Lung (tissue), 12 donors: ENCODE results near the gene CTRB2. TPM values are rescaled to one million over a fixed set of nuclear protein-coding genes. Genes with fewer than 3 reads are reported as not detected.

Experiments
- ATAC-seq: fragments of 200-7000 bp; cut with Tn5 transposase; one replicate; pipeline ENCODE4 v1.9.1; 2020; ENCODE audit warnings: moderate number of reproducible peaks; ENCODE audit not compliant: insufficient read depth, low FRiP score
- DNase-seq, 3 donors: peaks; one replicate each; pipeline ENCODE4 v3.0.0-alpha.2; 2013 to 2017
- H3K27ac ChIP-seq, 2 donors: one replicate each; pipeline ENCODE4 v1.5.1; 2013; ENCODE audit warnings: mild to moderate bottlenecking in 2 of 2, moderate library complexity in 2 of 2, control low read depth in 1 of 2, inconsistent platforms in 1 of 2, low read depth in 1 of 2, low read length in 1 of 2
- H3K27me3 ChIP-seq, 3 donors: one replicate each; pipeline ENCODE4 v1.5.1; 2013; ENCODE audit warnings: low read length in 2 of 3; ENCODE audit not compliant: control insufficient read depth in 3 of 3, insufficient read depth in 3 of 3
- H3K36me3 ChIP-seq, 4 donors: one replicate each; pipeline ENCODE4 v1.5.1; 2013; ENCODE audit warnings: low read length in 4 of 4, mild to moderate bottlenecking in 1 of 4, moderate library complexity in 1 of 4; ENCODE audit not compliant: control insufficient read depth in 4 of 4, insufficient read depth in 4 of 4
- H3K4me1 ChIP-seq, 5 donors: one replicate each; pipeline ENCODE4 v1.5.1; 2013; ENCODE audit warnings: low read length in 5 of 5, mild to moderate bottlenecking in 2 of 5, moderate library complexity in 1 of 5; ENCODE audit not compliant: control insufficient read depth in 5 of 5, insufficient read depth in 5 of 5
- H3K4me3 ChIP-seq: one replicate; pipeline ENCODE4 v1.5.1; 2013; ENCODE audit warnings: mild to moderate bottlenecking, control low read depth, moderate library complexity
- H3K9ac ChIP-seq, 2 donors: one replicate each; pipeline ENCODE4 v1.5.1; 2013; ENCODE audit warnings: low read length in 2 of 2, control low read depth in 1 of 2; ENCODE audit not compliant: insufficient read depth in 1 of 2
- H3K9me3 ChIP-seq, 4 donors: one replicate each; pipeline ENCODE4 v1.5.1; 2013; ENCODE audit warnings: low read length in 3 of 4, mild to moderate bottlenecking in 1 of 4, moderate library complexity in 1 of 4; ENCODE audit not compliant: control insufficient read depth in 4 of 4, insufficient read depth in 3 of 4
- WGBS, 2 donors: extraction: QIAGEN DNeasy Blood & Tissue Kit; methylation state at CpG; one replicate each; pipeline ENCODE4 v1.1.7; 2013; 5-methylcytosine and 5-hydroxymethylcytosine counted together
- polyA plus RNA-seq, 2 donors: library from polyadenylated mRNA; stranded (reverse); fragments of 200-250 nt; gene quantifications; one replicate each; pipeline ENCODE4 v1.2.1, GENCODE V29; 2013
- total RNA-seq, 2 donors: library from RNA; depleted of rRNA in 1 of 2; stranded (reverse); fragments of >200 nt in 1 of 2; gene quantifications; one replicate each; pipeline ENCODE4 v1.2.1, GENCODE V29; 2014 to 2021
- TF ChIP-seq, protein P1 (sequence below): IDR thresholded peaks from 2 replicates; pipeline ENCODE4 v1.5.1; 2012; ENCODE audit warnings: mild to moderate bottlenecking; ENCODE audit errors: control extremely low read depth, extremely low read depth
- donor health status: control.
- donor health status: control.
- donor health status: Bipolar disorder and iron deficiency.
- donor health status: healthy.
- donor health status: DM: yes; HTN: yes; CAD: no.

Gene CTRB2
- total and polyA plus RNA-seq, 4 donors, result 0.65 to 14.6 (median 1.3) TPM; not detected in 1

DNA sequence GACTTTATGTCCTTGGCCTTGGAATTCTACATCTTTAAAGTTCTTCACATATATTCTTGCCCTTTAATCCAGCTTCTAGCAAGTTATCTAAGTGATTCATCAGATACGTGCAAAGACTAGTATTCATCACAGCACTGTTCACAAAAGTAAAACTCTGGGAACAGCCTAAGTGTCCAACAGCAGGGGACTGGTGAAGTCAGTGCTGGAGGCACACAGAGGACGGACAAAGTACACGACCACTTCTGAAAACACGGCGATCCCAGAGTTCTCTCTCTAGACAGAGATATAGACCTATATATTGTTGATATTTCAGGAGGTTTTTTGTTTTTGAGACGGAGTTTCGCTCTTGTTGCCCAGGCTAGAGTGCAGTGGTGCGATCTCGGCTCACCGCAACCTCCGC lies 24.6 kb upstream of the CTRB2 start:
- Histone ChIP-seq H3K27me3 (no peaks in the 10 kb centered on the region), H3K9ac (no peak overlapping the region), H3K9me3 (no peaks in the 10 kb centered on the region), H3K4me3 (no peak overlapping the region), H3K4me1 (peaks cover 0 to 5% (median 0%) of the 10 kb centered on the region in 5 donors), H3K36me3 (peaks cover 12 to 43% (median 21%) of the 10 kb centered on the region in 4 donors), H3K27ac (no peak overlapping the region)
- WGBS, 2 donors, result 85 to 97% methylated on average over 11 of the region's 11 CpGs
- DNase-seq, result no peak
- TF ChIP-seq, protein P1, sequence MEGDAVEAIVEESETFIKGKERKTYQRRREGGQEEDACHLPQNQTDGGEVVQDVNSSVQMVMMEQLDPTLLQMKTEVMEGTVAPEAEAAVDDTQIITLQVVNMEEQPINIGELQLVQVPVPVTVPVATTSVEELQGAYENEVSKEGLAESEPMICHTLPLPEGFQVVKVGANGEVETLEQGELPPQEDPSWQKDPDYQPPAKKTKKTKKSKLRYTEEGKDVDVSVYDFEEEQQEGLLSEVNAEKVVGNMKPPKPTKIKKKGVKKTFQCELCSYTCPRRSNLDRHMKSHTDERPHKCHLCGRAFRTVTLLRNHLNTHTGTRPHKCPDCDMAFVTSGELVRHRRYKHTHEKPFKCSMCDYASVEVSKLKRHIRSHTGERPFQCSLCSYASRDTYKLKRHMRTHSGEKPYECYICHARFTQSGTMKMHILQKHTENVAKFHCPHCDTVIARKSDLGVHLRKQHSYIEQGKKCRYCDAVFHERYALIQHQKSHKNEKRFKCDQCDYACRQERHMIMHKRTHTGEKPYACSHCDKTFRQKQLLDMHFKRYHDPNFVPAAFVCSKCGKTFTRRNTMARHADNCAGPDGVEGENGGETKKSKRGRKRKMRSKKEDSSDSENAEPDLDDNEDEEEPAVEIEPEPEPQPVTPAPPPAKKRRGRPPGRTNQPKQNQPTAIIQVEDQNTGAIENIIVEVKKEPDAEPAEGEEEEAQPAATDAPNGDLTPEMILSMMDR, result no peak
- ATAC-seq, result no peak

DNA sequence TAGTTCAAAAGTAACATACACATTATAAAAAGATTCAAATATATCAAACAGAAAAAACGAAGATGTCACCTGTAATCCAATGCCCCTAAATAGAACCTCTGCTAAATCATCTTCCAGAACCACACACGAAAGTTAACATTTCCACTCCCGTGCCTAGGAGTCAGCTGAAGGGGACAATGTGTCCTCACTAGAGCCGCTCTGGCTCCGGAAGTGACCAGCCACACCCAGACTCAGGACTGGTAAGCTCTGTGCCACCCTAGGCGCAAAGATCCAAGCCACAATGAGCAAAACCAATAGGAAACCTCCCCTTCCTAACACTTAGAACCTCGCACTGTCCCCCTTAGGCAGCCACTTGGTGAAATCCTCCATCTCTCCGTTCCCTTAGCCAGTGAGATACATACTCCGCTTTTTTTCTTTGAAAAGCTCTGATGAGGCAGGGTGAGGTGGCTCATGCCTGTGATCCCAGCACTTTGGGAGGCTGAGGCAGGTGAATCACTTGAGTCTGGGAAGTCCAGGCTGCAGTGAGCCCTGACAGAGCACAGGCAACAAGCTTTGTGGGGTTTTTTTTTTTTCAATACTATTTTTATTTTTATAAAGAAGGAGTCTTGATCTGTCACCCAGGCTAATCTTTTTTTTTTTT lies 23.6 kb upstream of the CTRB2 start:
- H3K4me3 ChIP-seq, result no peak overlapping the region
- H3K9ac ChIP-seq, result no peak overlapping the region
- no peaks in the 10 kb centered on the region for H3K9me3 ChIP-seq
- no peaks in the 10 kb centered on the region for H3K27me3 ChIP-seq
- DNase-seq, result no peak
- WGBS, 2 donors, result 75 to 81% methylated on average over 9 of the region's 9 CpGs
- peak overlapping the region; percentile 5 to 18 for H3K27ac ChIP-seq
- peaks cover 0 to 5% (median 0%) of the 10 kb centered on the region in 5 donors for H3K4me1 ChIP-seq
- TF ChIP-seq, protein P1, result no peak
- no peak for ATAC-seq
- peaks cover 12 to 41% (median 19%) of the 10 kb centered on the region in 4 donors for H3K36me3 ChIP-seq

DNA sequence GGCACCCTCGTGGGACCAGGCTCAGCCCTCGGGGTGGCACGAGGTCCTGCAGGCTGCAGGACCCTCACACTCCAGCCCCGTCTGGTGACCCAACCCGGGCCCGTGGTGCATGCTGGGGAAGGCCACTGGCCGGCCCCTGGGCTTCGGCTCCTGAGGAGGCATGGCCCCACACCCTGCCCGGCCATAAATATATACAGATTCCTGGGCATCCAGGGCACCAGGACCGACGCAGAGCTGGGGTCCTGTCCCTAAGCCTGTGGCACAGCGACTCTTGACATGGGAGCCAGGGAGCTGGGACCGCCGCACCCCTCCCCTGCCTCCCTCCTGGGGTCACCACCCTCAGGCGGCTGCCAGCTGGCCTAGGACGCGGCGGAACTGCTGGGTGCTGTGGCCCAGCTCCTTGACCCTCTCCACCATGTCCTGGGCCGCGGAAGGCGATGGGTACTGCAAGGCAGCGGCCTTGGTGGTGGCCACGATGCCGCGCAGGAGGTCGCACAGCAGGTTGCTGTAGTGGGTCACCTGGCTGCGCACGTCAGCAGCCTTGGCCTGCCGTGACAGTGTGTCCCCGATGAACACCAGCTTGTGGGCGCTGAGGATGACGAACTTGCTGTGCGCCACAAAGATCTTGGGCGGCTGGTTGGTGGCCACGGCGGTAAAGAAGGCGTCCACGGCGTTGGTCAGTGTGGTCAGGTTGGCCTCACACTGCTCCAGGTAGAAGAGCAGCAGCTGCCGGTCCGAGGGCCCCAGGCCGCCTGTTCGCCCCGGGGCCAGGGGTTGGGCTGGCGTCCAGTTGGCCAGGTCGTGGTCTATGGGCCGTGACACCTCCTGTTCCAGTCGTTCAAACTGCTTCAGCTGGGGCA lies 22.4 kb upstream of the CTRB2 start:
- Histone ChIP-seq H3K9me3 (no peaks in the 10 kb centered on the region), H3K27ac (no peak overlapping the region), H3K4me1 (peaks cover 0 to 4% (median 0%) of the 10 kb centered on the region in 5 donors), H3K9ac (no peak overlapping the region), H3K4me3 (no peak overlapping the region), H3K27me3 (no peaks in the 10 kb centered on the region), H3K36me3 (peaks cover 9 to 32% (median 14%) of the 10 kb centered on the region in 4 donors)
- no peak for DNase-seq
- 92 to 96% methylated on average over 48 of the region's 48 CpGs for WGBS, 2 donors
- TF ChIP-seq, protein P1, result no peak
- no peak for ATAC-seq
